Measurements from ENCODE around the gene SNX6.
"Not testable (repeated sequence)": the region's sequence is repeated elsewhere in the genome, so short reads cannot be mapped to it uniquely, and the experiment has no call there.

Gene SNX6

GRCh38 chr14:34634360-34634771, 4.4 kb upstream of the SNX6 start:
- not testable (repeated sequence) for DNase-seq (ENCODE audit: low read depth in 2 of 2)

- DNase-seq (ENCODE audit: low read depth in 2 of 2): no peak
These were observed 3.8 kb upstream of the SNX6 start for GRCh38 chr14:34633742-34634141.

GRCh38 chr14:34632411-34632978, 2.5 kb upstream of the SNX6 start:
- no peak for DNase-seq (ENCODE audit: low read depth in 2 of 2)

GRCh38 chr14:34629344-34629656, 648 bp downstream of the SNX6 start:
- DNase-seq (ENCODE audit: low read depth in 2 of 2): no peak

GRCh38 chr14:34628681-34629135, 1.2 kb downstream of the SNX6 start:
- no peak for DNase-seq (ENCODE audit: low read depth in 2 of 2)

GRCh38 chr14:34623506-34623905, 6.4 kb downstream of the SNX6 start:
- no peak for DNase-seq (ENCODE audit: low read depth in 2 of 2)

- no peak for DNase-seq (ENCODE audit: low read depth in 2 of 2)
These were observed 9.1 kb downstream of the SNX6 start for GRCh38 chr14:34620839-34621238.

- no peak for DNase-seq (ENCODE audit: low read depth in 2 of 2)
These were observed 9.8 kb downstream of the SNX6 start for GRCh38 chr14:34620115-34620514.

- no peak for DNase-seq (ENCODE audit: low read depth in 2 of 2)
These were observed 10.5 kb downstream of the SNX6 start for GRCh38 chr14:34619471-34619870.

- no peak for DNase-seq (ENCODE audit: low read depth in 2 of 2)
These were observed 13.6 kb downstream of the SNX6 start for GRCh38 chr14:34616360-34616759.

GRCh38 chr14:34615507-34615906, 14.4 kb downstream of the SNX6 start:
- DNase-seq (ENCODE audit: low read depth in 2 of 2): no peak

- DNase-seq (ENCODE audit: low read depth in 2 of 2): no peak
These were observed 15.3 kb downstream of the SNX6 start for GRCh38 chr14:34614638-34615037.

- no peak for DNase-seq (ENCODE audit: low read depth in 2 of 2)
These were observed 19.8 kb downstream of the SNX6 start for GRCh38 chr14:34610101-34610500.

GRCh38 chr14:34605461-34605860, 24.5 kb downstream of the SNX6 start:
- DNase-seq (ENCODE audit: low read depth in 2 of 2): no peak

- DNase-seq (ENCODE audit: low read depth in 2 of 2): no peak
These were observed 25.0 kb downstream of the SNX6 start for GRCh38 chr14:34604995-34605394.

GRCh38 chr14:34596891-34597290, 33.1 kb downstream of the SNX6 start:
- no peak for DNase-seq (ENCODE audit: low read depth in 2 of 2)

GRCh38 chr14:34593740-34594375, 36.1 kb downstream of the SNX6 start:
- no peak for DNase-seq (ENCODE audit: low read depth in 2 of 2)

GRCh38 chr14:34592623-34593022, 37.3 kb downstream of the SNX6 start:
- no peak for DNase-seq (ENCODE audit: low read depth in 2 of 2)

GRCh38 chr14:34583525-34583924, 46.4 kb downstream of the SNX6 start:
- DNase-seq (ENCODE audit: low read depth in 2 of 2): no peak

- DNase-seq (ENCODE audit: low read depth in 2 of 2): no peak
These were observed 47.7 kb downstream of the SNX6 start for GRCh38 chr14:34582117-34582680.

GRCh38 chr14:34580381-34580780, 49.6 kb downstream of the SNX6 start:
- DNase-seq (ENCODE audit: low read depth in 2 of 2): no peak

- DNase-seq (ENCODE audit: low read depth in 2 of 2): no peak
These were observed 58.2 kb downstream of the SNX6 start for GRCh38 chr14:34571771-34572170.

- DNase-seq (ENCODE audit: low read depth in 2 of 2): no peak
These were observed 60.2 kb downstream of the SNX6 start for GRCh38 chr14:34569750-34570149.

- DNase-seq (ENCODE audit: low read depth in 2 of 2): no peak
These were observed 61.1 kb downstream of the SNX6 start for GRCh38 chr14:34568803-34569202.

Measured in stimulated activated CD8-positive, alpha-beta memory T cell treated with anti-CD3 and anti-CD28 coated beads, Interleukin-7, amount 100 ng/mL, for 1 hour (primary cell).